ENCODE results near the gene CERS2. TPM values are rescaled to one million over a fixed set of nuclear protein-coding genes. Genes with fewer than 3 reads are reported as not detected.

The CERS2 gene
- total and polyA plus RNA-seq, 2 of the 4 experiments (the other 2 are of a cell fraction) = 118 to 127 TPM

- BruUV-seq (replicated peaks) = no TSS peak
- in situ Hi-C loops (cut with MboI; ENCODE audit: low sequenced_read_pairs) (loop anchor here (10.0 kb wide), 1 partner anchor 61 kb away; the partner anchor contains the start of gene BNIPL), dilution Hi-C loops (cut with HindIII; ENCODE audit: low sequenced_read_pairs, unreplicated experiment) (no loop called here), intact Hi-C loops (cut with micrococcal nuclease) (no loop called here)
- H2BK120ac ChIP-seq (ENCODE audit: low read depth, low read length) = peak overlapping the region; percentile 47; the same call in 1 of the 2 replicates
- peaks cover 53% of the 10 kb centered on the region for H4K20me1 ChIP-seq (ENCODE audit: insufficient read depth, low read length)
- peak overlapping the region; percentile 86 for H3K27ac ChIP-seq (ENCODE audit: insufficient read depth, low read length)
- H3K4me2 ChIP-seq (ENCODE audit: low read depth, low read length) = peak overlapping the region; percentile 96
- peak overlapping the region; percentile 97 for H3K23ac ChIP-seq (ENCODE audit: low read depth, low read length)
- H2AK9ac ChIP-seq (replicated peaks; ENCODE audit: low read depth, low read length, poor library complexity) = peak overlapping the region; percentile 98
- H3K56ac ChIP-seq (ENCODE audit: extremely low read depth, insufficient read depth, low read length) = peak overlapping the region; percentile 54
- H3K79me1 ChIP-seq (ENCODE audit: low read depth in 1 of 2, low read length in 2 of 2) = peaks cover 8 to 56% of the 10 kb centered on the region in 2 experiments; a peak in 2 of 4 replicates
- no peak for DNase-seq
- H4K91ac ChIP-seq (ENCODE audit: insufficient read depth, low read depth, low read length) = peak overlapping the region; percentile 81
- H2AFZ ChIP-seq (replicated peaks; ENCODE audit: low read length, poor library complexity) = peak overlapping the region; percentile 89
- peak overlapping the region; percentile 94 for H2AK5ac ChIP-seq (ENCODE audit: low read depth, low read length)
- peak overlapping the region; percentile 56 for H4K5ac ChIP-seq (ENCODE audit: low read depth, low read length)
- CTCF ChIA-PET = no interaction called here
- peaks cover 36% of the 10 kb centered on the region for H3K9me1 ChIP-seq (ENCODE audit: insufficient read depth, low read length)
- no peaks in the 10 kb centered on the region for H3K27me3 ChIP-seq (ENCODE audit: control insufficient read depth, insufficient read depth, low read length)
- H3K36me3 ChIP-seq (ENCODE audit: control insufficient read depth, insufficient read depth, low read length) = peaks cover 6% of the 10 kb centered on the region
- H3K4ac ChIP-seq (ENCODE audit: low read depth, low read length) = peak overlapping the region; percentile 93
- no peaks in the 10 kb centered on the region for H3K9me3 ChIP-seq (ENCODE audit: control insufficient read depth, insufficient read depth, low read length)
- TF ChIP-seq MXI1 (IDR thresholded peaks at IDR 0.05; ENCODE audit: borderline replicate concordance, low read depth, low read length) (peak; percentile 21; the same call in 1 of the 2 replicates), ELK1 (IDR thresholded peaks at IDR 0.05; ENCODE audit: borderline replicate concordance, low read depth, low read length) (no peak)
- peak overlapping the region; percentile 82 for H3K14ac ChIP-seq (replicated peaks; ENCODE audit: low read depth, low read length)
- ATAC-seq (ENCODE audit: low read depth) = peak; percentile 8; the same call in 1 of the 2 replicates
- H2BK20ac ChIP-seq (ENCODE audit: low read depth, low read length) = no peak overlapping the region
- peaks cover 36% of the 10 kb centered on the region for H3K4me1 ChIP-seq (ENCODE audit: control insufficient read depth, insufficient read depth, low read length)
- H4K8ac ChIP-seq (ENCODE audit: low read depth in 2 of 2, low read length in 2 of 2) = peak overlapping the region; percentile 80 to 81; a peak in 2 of 4 replicates
- peak overlapping the region; percentile 16; the same call in 1 of the 2 replicates for H3K18ac ChIP-seq (ENCODE audit: low read depth, low read length)
- no peak overlapping the region for H2BK15ac ChIP-seq (ENCODE audit: low read depth, low read length)
- POLR2A ChIA-PET (ENCODE audit: unreplicated experiment) = interaction anchor here (0.6 kb wide), 1 partner anchor 243 kb away, joined by 4 read pairs; no protein-coding TSS in a partner anchor
- WGBS, 2 experiments (ENCODE audit: extremely low coverage in 2 of 2, insufficient read length in 1 of 2) = 0% methylated on average over 4 of the region's 15 CpGs; no CpG with 5 or more reads in 1 of the 2 experiments
- H3K9ac ChIP-seq (ENCODE audit: low read depth, low read length) = peak overlapping the region; percentile 94
- peak overlapping the region; percentile 64 for H3K4me3 ChIP-seq (ENCODE audit: insufficient read depth, low read depth, low read length)
- H2BK5ac ChIP-seq (ENCODE audit: low read depth, low read length, poor library complexity, severe bottlenecking) = peak overlapping the region; percentile 74
These were observed 1.3 kb downstream of the CERS2 start for GRCh38 chr1:150973258-150973835.
